Measurements from ENCODE around the gene CUTA.
A peak's percentile ranks its signal among the peaks of the same experiment; 100 is the strongest.

Gene CUTA

GRCh38 chr6:33417903-33418689 is at the start of gene CUTA:
CUTA (minus strand) TSS chr6:33418107; CDS start chr6:33418000, 107 bp downstream.
- DNase-seq (ENCODE audit: low read depth in 2 of 2), result peak; percentile 96 to 97

- DNase-seq (ENCODE audit: low read depth in 2 of 2), result no peak
Observed at GRCh38 chr6:33467091-33467490, 49.2 kb upstream of the CUTA start.

GRCh38 chr6:33466075-33466735 is 48.3 kb upstream of the CUTA start:
- no peak for DNase-seq (ENCODE audit: low read depth in 2 of 2)

- DNase-seq (ENCODE audit: low read depth in 2 of 2), result no peak
Observed at GRCh38 chr6:33459226-33459625, 41.3 kb upstream of the CUTA start.

- no peak for DNase-seq (ENCODE audit: low read depth in 2 of 2)
Observed at GRCh38 chr6:33458676-33459075, 40.8 kb upstream of the CUTA start.

GRCh38 chr6:33456156-33456555 is 38.2 kb upstream of the CUTA start:
- no peak for DNase-seq (ENCODE audit: low read depth in 2 of 2)

- no peak for DNase-seq (ENCODE audit: low read depth in 2 of 2)
Observed at GRCh38 chr6:33455051-33455450, 37.1 kb upstream of the CUTA start.

GRCh38 chr6:33454009-33454946 is 36.4 kb upstream of the CUTA start, which contains the start of gene ZBTB9:
ZBTB9 (plus strand) TSS chr6:33454576; CDS start chr6:33455101, 525 bp downstream.
- DNase-seq (ENCODE audit: low read depth in 2 of 2), result peak; percentile 91 to 92

GRCh38 chr6:33453393-33454008 is 35.6 kb upstream of the CUTA start:
- DNase-seq (ENCODE audit: low read depth in 2 of 2), result no peak

GRCh38 chr6:33452496-33452895 is 34.6 kb upstream of the CUTA start:
- no peak for DNase-seq (ENCODE audit: low read depth in 2 of 2)

GRCh38 chr6:33451606-33452005 is 33.7 kb upstream of the CUTA start:
- no peak for DNase-seq (ENCODE audit: low read depth in 2 of 2)

- DNase-seq (ENCODE audit: low read depth in 2 of 2), result no peak
Observed at GRCh38 chr6:33450434-33450833, 32.5 kb upstream of the CUTA start.

GRCh38 chr6:33446356-33446755 is 28.4 kb upstream of the CUTA start:
- no peak for DNase-seq (ENCODE audit: low read depth in 2 of 2)

GRCh38 chr6:33445119-33445603 is 27.3 kb upstream of the CUTA start:
- no peak for DNase-seq (ENCODE audit: low read depth in 2 of 2)

- no peak for DNase-seq (ENCODE audit: low read depth in 2 of 2)
Observed at GRCh38 chr6:33443619-33444504, 26.0 kb upstream of the CUTA start.

GRCh38 chr6:33443025-33443424 is 25.1 kb upstream of the CUTA start:
- no peak for DNase-seq (ENCODE audit: low read depth in 2 of 2)

GRCh38 chr6:33442283-33442682 is 24.4 kb upstream of the CUTA start:
- DNase-seq (ENCODE audit: low read depth in 2 of 2), result no peak

GRCh38 chr6:33441457-33441856 is 23.6 kb upstream of the CUTA start:
- no peak for DNase-seq (ENCODE audit: low read depth in 2 of 2)

GRCh38 chr6:33440649-33441309 is 22.9 kb upstream of the CUTA start:
- DNase-seq (ENCODE audit: low read depth in 2 of 2), result no peak

All from stimulated activated CD8-positive, alpha-beta memory T cell treated with anti-CD3 and anti-CD28 coated beads, Interleukin-2, amount 100 ng/mL, for 48 hours (primary cell).